Right ventricle myocardium inferior (tissue), 1 donor: ENCODE data around the gene ITGBL1. TPM values are rescaled to one million over a fixed set of nuclear protein-coding genes. Genes with fewer than 3 reads are reported as not detected.
A peak's percentile ranks its signal among the peaks of the same experiment; 100 is the strongest.

Experiments used
- ATAC-seq: fragments of 200-7000 bp; cut with Tn5 transposase; one replicate; pipeline ENCODE4 v1.9.1; 2020; ENCODE audit warnings: mild to moderate bottlenecking, moderate library complexity
- DNase-seq: peaks from one replicate; pipeline ENCODE4 v3.0.0; 2021; ENCODE audit errors: missing footprints
- intact Hi-C: fragments of 100-400 bp; cut with DNase I; formaldehyde crosslinking; loops from one replicate; pipeline ENCODE4 v1.11.0; 2022
- total RNA-seq: library from RNA; stranded (reverse); fragmentation: NEBNext Ultra II Directional; extraction: Animal tissue kit (Norgen Biotek cat#: 25700); gene quantifications from one replicate; pipeline ENCODE4 v1.2.1, GENCODE V29; 2021
- donor health status: DM: no; HTN: yes; CAD: no; lungs with severe emphysema.

ITGBL1 gene
- total RNA-seq, 1 donor from 2014 or later = 8.6 TPM

- no peak for DNase-seq
- intact Hi-C loops = no loop called here
- ATAC-seq = no peak
Measured at GRCh38 chr13:101648766-101649487, 196.5 kb downstream of the ITGBL1 start.

- DNase-seq = no peak
- ATAC-seq = peak; percentile 54
- intact Hi-C loops = no loop called here
Measured at GRCh38 chr13:101649488-101650126, 197.1 kb downstream of the ITGBL1 start.

DNA sequence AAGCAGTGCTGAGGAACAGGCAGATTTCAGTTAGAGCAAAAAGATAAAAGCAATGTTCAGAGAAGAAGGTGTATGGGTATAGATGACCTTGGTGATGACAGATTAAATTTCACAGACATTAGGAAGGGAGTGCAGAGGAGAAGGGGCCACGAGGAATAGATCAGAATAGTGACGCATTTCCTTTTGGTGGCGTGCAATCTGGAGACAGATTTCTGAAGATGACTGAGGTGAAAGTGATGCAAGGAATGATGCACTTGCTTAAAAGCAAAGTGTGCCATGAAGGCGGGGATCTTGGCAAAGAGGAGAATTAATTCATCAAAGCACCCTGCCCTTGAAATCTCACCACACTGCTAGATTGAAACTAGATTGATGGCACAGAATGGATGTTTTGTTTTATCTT lies 202.4 kb downstream of the ITGBL1 start:
- intact Hi-C loops = no loop called here
- no peak for ATAC-seq

DNA sequence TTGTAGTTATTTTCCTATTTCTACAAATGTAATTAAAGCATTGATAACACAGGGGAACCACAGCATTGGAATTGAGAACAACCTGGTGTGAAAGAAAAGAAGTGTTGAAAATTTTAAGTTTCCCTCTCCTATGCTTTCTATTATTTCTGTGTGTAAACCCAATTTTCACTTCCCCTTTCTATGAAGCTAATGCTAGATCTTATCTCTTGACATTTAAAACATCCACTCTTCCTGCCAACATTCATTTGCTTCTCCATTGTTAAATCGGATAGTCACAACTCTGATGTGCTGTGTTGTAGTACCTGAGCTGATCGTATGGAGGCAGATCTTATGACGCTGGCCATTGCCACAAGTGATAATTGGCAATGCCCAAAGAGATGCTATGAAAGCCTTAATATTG lies 203.0 kb downstream of the ITGBL1 start:
- intact Hi-C loops = no loop called here
- no peak for DNase-seq
- ATAC-seq = no peak

More for the DNA sequence above, 202.4 kb downstream of the ITGBL1 start:
- DNase-seq = no peak

GRCh38 chr13:101660711-101661110 lies 208.2 kb downstream of the ITGBL1 start:
- DNase-seq (no peak), ATAC-seq (no peak)
- intact Hi-C loops = no loop called here

DNA sequence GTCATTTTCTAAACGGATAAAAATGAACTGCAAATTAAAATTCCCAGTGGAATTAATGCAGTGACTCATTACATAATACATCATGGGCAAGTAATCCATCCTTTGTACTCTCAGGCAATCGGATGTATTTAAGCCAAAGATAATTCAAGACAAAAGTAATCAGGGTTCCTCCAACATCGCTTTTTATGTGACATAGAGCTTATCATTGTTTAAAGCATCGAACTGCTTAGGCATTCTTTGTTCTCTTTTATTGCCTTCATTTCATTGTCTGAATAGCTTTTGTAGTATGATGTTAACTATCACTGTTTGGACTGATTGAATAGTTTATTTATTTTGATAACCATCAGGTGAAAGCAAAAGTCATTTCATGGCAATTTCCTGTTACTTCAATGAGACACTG lies 209.4 kb downstream of the ITGBL1 start:
- DNase-seq = no peak
- intact Hi-C loops = no loop called here

DNA sequence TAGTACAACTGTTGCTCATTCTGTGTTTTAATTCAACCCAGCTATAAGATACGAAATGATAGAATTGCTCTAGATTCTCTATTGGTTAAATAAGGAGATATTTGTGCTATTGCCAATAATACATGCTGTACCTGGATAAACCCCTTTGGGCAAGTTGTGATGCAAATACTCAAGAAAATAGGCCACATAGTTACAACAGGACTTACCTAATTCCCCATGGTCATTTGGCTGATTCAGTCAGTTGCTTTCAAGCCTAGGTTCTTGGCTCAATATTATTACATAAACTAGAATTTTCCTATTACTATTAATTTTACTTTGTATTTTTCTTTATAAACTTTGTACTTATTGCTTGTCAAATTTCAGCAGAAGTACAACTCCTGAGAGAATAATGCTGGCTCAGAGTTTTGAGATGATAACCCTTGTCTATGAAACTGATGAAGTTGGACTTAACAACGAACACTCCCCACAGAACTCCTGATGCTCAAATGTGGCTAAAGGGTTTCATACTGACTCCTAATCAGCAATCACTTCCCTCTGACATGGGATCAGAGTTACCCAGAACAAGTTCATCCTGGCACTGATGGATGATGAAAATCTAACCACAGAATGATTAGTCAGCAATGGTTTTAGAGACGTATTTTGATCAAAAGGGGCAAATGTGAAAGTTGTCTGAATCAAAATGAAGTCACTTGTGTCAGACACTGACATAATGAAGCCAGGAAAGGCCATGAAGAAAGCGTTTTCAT lies 221.1 kb downstream of the ITGBL1 start:
- ATAC-seq (peak; percentile 54), DNase-seq (no peak)
- intact Hi-C loops = no loop called here

More for the DNA sequence above, 209.4 kb downstream of the ITGBL1 start:
- no peak for ATAC-seq

DNA sequence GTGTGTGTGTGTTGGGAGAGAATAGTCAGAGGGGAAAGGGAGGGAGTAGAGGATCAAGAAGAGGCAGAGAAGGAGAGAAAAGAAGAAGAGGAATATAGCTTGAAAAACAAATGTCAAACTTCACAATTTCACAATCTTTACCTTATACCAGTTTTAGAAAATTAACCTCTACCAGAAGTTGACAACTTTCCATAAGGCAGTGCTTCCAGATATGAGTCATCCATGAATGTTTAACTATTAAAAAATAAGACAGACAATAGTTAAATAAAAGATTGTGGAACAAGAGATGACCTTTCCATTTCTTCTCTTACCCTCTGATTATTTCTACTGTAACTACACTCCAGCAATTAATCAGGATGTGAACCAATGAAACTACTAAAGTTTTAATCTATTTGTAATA lies 229.4 kb downstream of the ITGBL1 start:
- DNase-seq (no peak), ATAC-seq (no peak)
- intact Hi-C loops = no loop called here

GRCh38 chr13:101686003-101686402 lies 233.5 kb downstream of the ITGBL1 start:
- ATAC-seq (no peak), DNase-seq (no peak)
- intact Hi-C loops = no loop called here

DNA sequence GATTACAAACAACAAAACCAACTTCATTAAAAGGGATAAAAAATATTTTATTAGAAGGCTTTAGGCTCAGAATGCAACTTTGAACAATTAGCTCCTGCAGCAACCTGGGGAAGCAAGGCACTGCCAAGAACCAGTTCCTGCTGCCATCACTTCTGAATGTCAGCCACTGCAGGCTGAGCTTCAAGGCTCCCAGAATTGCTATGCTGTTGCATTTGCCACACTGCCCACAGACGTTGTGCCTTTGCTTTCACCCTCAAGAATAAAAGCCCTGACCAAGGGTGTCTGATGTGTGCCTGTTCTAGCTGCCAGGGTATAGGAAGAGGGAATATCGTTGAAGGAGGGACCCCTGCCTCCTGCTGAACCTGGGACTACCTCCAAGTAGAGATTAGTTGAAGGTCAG lies 238.4 kb downstream of the ITGBL1 start:
- no peak for DNase-seq
- intact Hi-C loops = loop anchor here (10.0 kb wide), 1 partner anchor 166 kb away; no protein-coding TSS in a partner anchor
- ATAC-seq = no peak

- ATAC-seq (no peak), DNase-seq (no peak)
- intact Hi-C loops = loop anchor here (10.0 kb wide), 1 partner anchor 167 kb away; no protein-coding TSS in a partner anchor
Measured at GRCh38 chr13:101691341-101691860, 238.9 kb downstream of the ITGBL1 start.

DNA sequence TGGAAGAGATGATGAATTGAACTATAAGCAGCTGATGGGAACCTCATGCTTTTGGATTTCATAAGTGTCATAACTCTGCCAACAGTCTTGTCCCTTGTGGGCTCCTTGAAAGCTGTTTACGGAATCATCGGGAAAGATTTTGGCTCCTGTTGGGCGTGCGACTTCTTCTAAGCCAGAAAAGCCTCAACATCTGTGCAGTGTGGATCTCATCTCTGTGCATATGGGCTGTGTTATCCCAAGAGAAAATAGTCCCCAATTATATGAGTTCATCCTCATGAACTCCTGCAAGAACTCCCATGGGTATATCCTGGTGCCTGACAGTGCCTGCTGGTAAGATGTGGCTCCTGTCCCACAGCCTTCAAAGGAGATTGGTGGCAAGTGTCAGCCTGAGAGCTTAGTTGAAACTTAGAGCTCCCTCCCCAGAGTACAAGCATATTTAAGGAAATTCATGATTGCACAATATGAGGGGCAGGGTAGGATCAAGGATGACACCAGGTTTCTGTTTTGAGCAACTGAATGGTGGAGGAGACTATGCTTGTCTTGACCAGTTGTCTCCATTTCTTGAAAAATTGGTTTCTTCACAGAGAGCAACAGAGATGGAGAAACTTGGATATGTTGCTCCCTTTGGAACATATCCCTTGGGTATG lies 243.5 kb downstream of the ITGBL1 start:
- DNase-seq (peak; percentile 53), ATAC-seq (peak; percentile 78)
- intact Hi-C loops = loop anchor here (10.0 kb wide), 1 partner anchor 171 kb away; no protein-coding TSS in a partner anchor

GRCh38 chr13:101697745-101698144 lies 245.3 kb downstream of the ITGBL1 start:
- ATAC-seq (no peak), DNase-seq (no peak)
- intact Hi-C loops = loop anchor here (10.0 kb wide), 1 partner anchor 173 kb away; no protein-coding TSS in a partner anchor

DNA sequence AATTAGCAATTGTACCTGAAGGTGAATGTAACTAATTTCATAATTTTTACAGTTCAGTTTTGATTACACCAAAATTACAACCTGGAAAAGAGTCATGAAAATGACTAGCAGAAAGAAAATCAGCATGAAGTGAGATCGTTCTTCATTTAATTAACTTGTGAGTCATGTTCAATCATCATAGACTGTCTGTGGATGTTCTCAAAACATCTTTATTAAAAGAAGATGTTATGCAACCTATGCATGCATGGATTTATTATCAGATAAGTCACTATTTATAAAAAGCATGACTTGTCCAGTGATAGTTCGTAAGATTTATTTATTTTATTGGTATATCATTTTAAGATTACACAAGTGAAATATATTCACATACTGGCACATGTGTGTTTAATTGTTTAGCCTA lies 245.9 kb downstream of the ITGBL1 start:
- DNase-seq (no peak), ATAC-seq (no peak)
- intact Hi-C loops = loop anchor here (10.0 kb wide), 1 partner anchor 174 kb away; no protein-coding TSS in a partner anchor

DNA sequence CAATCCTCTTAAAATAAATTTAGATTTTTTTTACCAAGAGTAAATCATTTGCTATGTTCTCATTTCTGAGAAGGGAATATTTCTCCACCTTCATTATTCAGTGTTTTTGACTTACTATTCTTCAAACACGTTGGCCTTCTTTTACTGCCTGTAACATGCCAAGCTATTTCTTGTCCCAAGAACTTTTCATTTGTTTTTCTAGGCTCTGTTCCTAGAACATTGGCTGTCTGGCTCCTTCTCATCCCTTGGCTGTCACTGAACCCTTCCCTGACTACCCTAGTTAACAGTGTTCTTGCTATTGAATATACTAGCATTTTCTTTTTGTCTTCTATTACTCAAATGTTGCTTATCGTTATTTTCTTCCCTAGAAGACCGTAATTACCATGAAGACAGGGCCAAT lies 248.1 kb downstream of the ITGBL1 start:
- intact Hi-C loops = no loop called here
- ATAC-seq (peak; percentile 91), DNase-seq (no peak)

GRCh38 chr13:101703081-101703480 lies 250.6 kb downstream of the ITGBL1 start:
- ATAC-seq (no peak), DNase-seq (no peak)
- intact Hi-C loops = no loop called here

DNA sequence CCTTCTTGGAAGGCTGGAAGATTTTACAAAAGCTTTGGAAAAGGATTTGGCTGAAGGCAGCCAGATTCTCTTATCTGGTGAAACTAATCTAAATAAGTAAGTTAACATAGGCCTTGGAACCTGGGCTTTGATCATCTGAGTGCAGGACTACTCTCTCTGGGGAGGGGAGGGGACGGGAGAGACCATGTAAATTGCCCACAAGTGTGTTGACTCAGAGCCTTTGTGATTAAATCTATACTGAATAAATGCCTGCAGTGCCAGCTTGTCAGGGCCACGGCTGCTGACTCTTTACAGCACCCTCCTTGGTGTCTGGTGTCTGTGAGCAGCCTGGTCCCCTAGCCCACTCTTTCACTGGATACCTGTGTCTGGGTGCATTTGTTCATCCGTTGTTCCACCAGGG lies 251.4 kb downstream of the ITGBL1 start:
- no peak for ATAC-seq
- DNase-seq = no peak
- intact Hi-C loops = no loop called here

GRCh38 chr13:101706651-101707050 lies 254.2 kb downstream of the ITGBL1 start:
- ATAC-seq (no peak), DNase-seq (no peak)
- intact Hi-C loops = no loop called here

DNA sequence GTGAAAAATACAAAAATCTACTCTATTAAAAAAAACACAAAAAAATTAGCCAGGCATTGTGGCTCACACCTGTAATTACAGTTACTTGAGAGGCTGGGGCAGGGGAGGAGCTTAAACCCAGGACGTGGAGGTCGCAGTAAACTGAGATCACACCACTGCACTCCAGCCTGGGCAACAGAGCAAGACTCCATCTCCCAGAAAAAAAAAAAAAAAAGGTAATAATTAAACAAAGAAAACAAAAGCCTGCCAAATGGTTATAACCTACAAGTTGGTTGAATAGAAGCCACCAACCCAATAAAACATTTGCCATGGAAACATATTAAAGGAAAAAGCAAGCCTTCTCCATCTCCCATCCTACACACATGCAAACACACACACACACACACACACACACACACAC lies 255.2 kb downstream of the ITGBL1 start:
- ATAC-seq (no peak), DNase-seq (no peak)
- intact Hi-C loops = no loop called here
